ENCODE results near the gene PHB1. TPM values are rescaled to one million over a fixed set of nuclear protein-coding genes. Genes with fewer than 3 reads are reported as not detected.

The PHB1 gene
- total RNA-seq, 1 donor from 2014 or later, result 184 TPM

- no peaks in the 10 kb centered on the region for H3K27me3 Mint-ChIP-seq
- CTCF ChIA-PET, result interaction anchor here (1.7 kb wide), 1 partner anchor 64 kb away, joined by 5 read pairs; no protein-coding TSS in a partner anchor
- H3K9me3 Mint-ChIP-seq, result peaks cover 3% of the 10 kb centered on the region
- peaks cover 11% of the 10 kb centered on the region for H3K36me3 Mint-ChIP-seq (ENCODE audit: low read depth)
- no peak overlapping the region for H3K4me3 Mint-ChIP-seq
- H3K4me1 Mint-ChIP-seq, result peaks cover 47% of the 10 kb centered on the region
- POLR2A ChIA-PET, result no interaction called here
- no peak for TF ChIP-seq CTCF (IDR thresholded peaks at IDR 0.05)
- no peak for DNase-seq
- ATAC-seq (ENCODE audit: low read depth), result no peak
- intact Hi-C loops (cut with micrococcal nuclease), result no loop called here
- H3K27ac Mint-ChIP-seq, result no peak overlapping the region
Measured at GRCh38 chr17:49379926-49380325, 34.8 kb downstream of the PHB1 start.

DNA sequence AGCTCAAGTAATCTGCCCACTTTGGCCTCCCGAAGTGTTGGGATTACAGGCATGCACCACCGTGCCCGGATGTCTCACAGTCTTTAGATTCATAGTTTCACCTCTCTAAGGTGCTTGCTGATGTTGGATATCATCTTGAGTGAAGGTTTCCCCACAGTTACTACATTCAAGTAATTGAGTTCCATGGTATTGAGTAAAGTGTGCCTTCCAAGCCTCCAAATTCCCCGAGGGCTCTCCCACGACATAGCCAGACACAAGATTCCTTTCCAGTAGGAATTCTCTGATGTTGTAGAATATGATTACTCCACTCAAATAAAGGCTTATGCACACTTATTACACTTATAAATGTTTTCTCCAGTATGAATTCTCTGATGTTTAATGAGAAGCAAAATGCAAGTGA is 36.4 kb downstream of the PHB1 start:
- intact Hi-C loops (cut with micrococcal nuclease), result no loop called here
- TF ChIP-seq CTCF (IDR thresholded peaks at IDR 0.05), result no peak
- Mint-ChIP-seq H3K36me3 (ENCODE audit: low read depth) (peaks cover 11% of the 10 kb centered on the region), H3K4me3 (no peak overlapping the region), H3K27me3 (no peaks in the 10 kb centered on the region), H3K27ac (no peak overlapping the region), H3K9me3 (peaks cover 3% of the 10 kb centered on the region), H3K4me1 (peaks cover 55% of the 10 kb centered on the region)
- ChIA-PET CTCF (interaction anchor here (1.4 kb wide), 1 partner anchor 62 kb away, joined by 4 read pairs; no protein-coding TSS in a partner anchor), POLR2A (interaction anchor here (0.6 to 3.5 kb wide), 2 partner anchors 10 to 29 kb away, joined by 3 to 12 read pairs; no protein-coding TSS in a partner anchor)
- ATAC-seq (ENCODE audit: low read depth) (no peak), DNase-seq (no peak)

DNA sequence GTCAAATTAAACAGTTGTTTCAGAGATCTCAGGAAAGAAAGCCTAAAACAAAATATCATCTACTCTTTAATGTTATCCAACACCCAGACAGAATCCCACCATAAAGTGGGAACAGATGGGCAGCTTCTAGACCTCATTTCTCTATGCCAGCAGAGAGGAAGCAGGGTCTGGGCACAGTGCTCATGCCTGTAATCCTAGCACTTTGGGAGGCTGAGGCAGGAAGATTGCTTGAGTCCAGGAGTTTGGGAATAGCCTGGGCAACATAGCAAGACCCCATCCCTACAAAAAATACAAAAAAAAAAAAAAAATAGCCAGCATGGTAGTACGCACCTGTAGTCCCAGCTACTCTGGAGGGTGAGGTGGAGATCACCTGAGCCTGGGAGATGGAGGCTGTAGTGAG is 39.1 kb downstream of the PHB1 start:
- DNase-seq, result no peak
- H3K27me3 Mint-ChIP-seq, result no peaks in the 10 kb centered on the region
- H3K36me3 Mint-ChIP-seq (ENCODE audit: low read depth), result peaks cover 11% of the 10 kb centered on the region
- H3K27ac Mint-ChIP-seq, result no peak overlapping the region
- no peak for ATAC-seq (ENCODE audit: low read depth)
- peaks cover 61% of the 10 kb centered on the region for H3K4me1 Mint-ChIP-seq
- ChIA-PET CTCF (interaction anchor here (0.6 to 0.7 kb wide), 2 partner anchors 13 to 60 kb away, joined by 3 read pairs; no protein-coding TSS in a partner anchor), POLR2A (interaction anchor here (3.5 kb wide), 1 partner anchor 13 kb away, joined by 12 read pairs; no protein-coding TSS in a partner anchor)
- intact Hi-C loops (cut with micrococcal nuclease), result no loop called here
- TF ChIP-seq CTCF (IDR thresholded peaks at IDR 0.05), result no peak
- H3K9me3 Mint-ChIP-seq, result peaks cover 3% of the 10 kb centered on the region
- no peak overlapping the region for H3K4me3 Mint-ChIP-seq

GRCh38 chr17:49373115-49373514 is 41.6 kb downstream of the PHB1 start:
- peak overlapping the region; percentile 32 for H3K27ac Mint-ChIP-seq
- H3K9me3 Mint-ChIP-seq, result no peaks in the 10 kb centered on the region
- H3K4me3 Mint-ChIP-seq, result no peak overlapping the region
- H3K36me3 Mint-ChIP-seq (ENCODE audit: low read depth), result peaks cover 4% of the 10 kb centered on the region
- H3K4me1 Mint-ChIP-seq, result peaks cover 75% of the 10 kb centered on the region
- intact Hi-C loops (cut with micrococcal nuclease), result no loop called here
- ATAC-seq (ENCODE audit: low read depth) (no peak), DNase-seq (no peak)
- TF ChIP-seq CTCF (IDR thresholded peaks at IDR 0.05), result no peak
- POLR2A ChIA-PET, result interaction anchor here (4.0 kb wide), 1 partner anchor 12 kb away, joined by 16 read pairs; the partner anchor contains the start of gene ZNF652
- CTCF ChIA-PET, result interaction anchor here (1.0 to 1.4 kb wide), 2 partner anchors 57 to 184 kb away, joined by 3 read pairs; no protein-coding TSS in a partner anchor
- H3K27me3 Mint-ChIP-seq, result no peaks in the 10 kb centered on the region

DNA sequence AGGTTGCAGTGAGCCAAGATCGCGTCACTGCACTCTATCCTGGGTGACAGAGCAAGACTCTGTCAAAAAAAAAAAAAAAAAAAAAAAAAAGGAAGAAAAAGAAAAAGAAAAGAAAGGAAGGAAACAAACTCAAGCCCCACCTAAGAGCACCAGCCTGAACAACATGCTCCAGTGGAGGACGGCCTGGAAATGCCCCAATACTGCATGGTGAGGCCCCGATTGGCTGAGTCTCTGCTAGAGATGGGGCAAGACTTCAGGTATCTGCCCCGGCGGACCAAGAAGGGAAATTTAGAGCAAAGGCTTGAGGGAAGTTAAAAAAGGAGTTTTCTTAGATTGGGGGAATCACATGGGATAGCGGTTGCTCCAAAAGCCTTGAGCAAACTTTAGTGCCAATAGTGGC is 42.3 kb downstream of the PHB1 start:
- TF ChIP-seq CTCF (IDR thresholded peaks at IDR 0.05), result no peak
- no peaks in the 10 kb centered on the region for H3K9me3 Mint-ChIP-seq
- intact Hi-C loops (cut with micrococcal nuclease), result no loop called here
- DNase-seq (no peak), ATAC-seq (ENCODE audit: low read depth) (peak; percentile 83)
- POLR2A ChIA-PET, result interaction anchor here (0.8 to 4.0 kb wide), 2 partner anchors 11 to 13 kb away, joined by 4 to 16 read pairs; partner anchors contain the start of gene ZNF652
- CTCF ChIA-PET, result interaction anchor here (1.0 kb wide), 1 partner anchor 56 kb away, joined by 3 read pairs; no protein-coding TSS in a partner anchor
- peak overlapping the region; percentile 78 for H3K27ac Mint-ChIP-seq
- H3K4me3 Mint-ChIP-seq, result peak overlapping the region; percentile 49
- H3K4me1 Mint-ChIP-seq, result peaks cover 74% of the 10 kb centered on the region
- peaks cover 3% of the 10 kb centered on the region for H3K36me3 Mint-ChIP-seq (ENCODE audit: low read depth)
- no peaks in the 10 kb centered on the region for H3K27me3 Mint-ChIP-seq

Measured in activated B cell treated with CpG ODN at 0.5 μM for 24 hours (primary cell).